GM12875 (cell line): ENCODE data around the gene PAK5.

Experiments used
- H3K4me3 ChIP-seq: one replicate; pipeline ENCODE4 v1.5.1; 2011; ENCODE audit warnings: low read depth, low read length, control low read depth
- TF ChIP-seq, protein P1 (sequence below): IDR thresholded peaks from 2 replicates; pipeline ENCODE4 v1.5.1; 2011; ENCODE audit warnings: low read depth, mild to moderate bottlenecking, control low read depth, inconsistent platforms, low read length, moderate library complexity, borderline replicate concordance; ENCODE audit not compliant: insufficient read depth

PAK5 gene

DNA sequence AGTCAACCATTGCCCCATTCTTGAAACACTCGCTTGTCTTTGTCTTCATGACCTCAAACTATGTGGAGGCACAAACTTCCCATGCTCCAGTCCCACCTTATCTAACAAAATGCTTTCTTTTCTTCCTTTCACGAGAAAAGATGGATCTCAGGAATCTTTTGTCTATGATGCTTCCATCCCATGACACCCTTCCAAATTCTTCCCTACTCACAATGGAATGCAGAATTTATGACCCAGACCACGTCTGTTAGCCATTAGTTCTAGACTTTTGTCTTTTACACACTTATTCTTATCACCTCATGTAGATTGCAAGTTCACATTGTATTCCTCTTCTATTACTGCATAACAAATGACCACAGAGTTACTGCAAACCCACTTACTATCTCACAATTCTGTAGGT is 348.7 kb downstream of the PAK5 start:
- TF ChIP-seq, protein P1, sequence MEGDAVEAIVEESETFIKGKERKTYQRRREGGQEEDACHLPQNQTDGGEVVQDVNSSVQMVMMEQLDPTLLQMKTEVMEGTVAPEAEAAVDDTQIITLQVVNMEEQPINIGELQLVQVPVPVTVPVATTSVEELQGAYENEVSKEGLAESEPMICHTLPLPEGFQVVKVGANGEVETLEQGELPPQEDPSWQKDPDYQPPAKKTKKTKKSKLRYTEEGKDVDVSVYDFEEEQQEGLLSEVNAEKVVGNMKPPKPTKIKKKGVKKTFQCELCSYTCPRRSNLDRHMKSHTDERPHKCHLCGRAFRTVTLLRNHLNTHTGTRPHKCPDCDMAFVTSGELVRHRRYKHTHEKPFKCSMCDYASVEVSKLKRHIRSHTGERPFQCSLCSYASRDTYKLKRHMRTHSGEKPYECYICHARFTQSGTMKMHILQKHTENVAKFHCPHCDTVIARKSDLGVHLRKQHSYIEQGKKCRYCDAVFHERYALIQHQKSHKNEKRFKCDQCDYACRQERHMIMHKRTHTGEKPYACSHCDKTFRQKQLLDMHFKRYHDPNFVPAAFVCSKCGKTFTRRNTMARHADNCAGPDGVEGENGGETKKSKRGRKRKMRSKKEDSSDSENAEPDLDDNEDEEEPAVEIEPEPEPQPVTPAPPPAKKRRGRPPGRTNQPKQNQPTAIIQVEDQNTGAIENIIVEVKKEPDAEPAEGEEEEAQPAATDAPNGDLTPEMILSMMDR: no peak
- H3K4me3 ChIP-seq: no peak overlapping the region

DNA sequence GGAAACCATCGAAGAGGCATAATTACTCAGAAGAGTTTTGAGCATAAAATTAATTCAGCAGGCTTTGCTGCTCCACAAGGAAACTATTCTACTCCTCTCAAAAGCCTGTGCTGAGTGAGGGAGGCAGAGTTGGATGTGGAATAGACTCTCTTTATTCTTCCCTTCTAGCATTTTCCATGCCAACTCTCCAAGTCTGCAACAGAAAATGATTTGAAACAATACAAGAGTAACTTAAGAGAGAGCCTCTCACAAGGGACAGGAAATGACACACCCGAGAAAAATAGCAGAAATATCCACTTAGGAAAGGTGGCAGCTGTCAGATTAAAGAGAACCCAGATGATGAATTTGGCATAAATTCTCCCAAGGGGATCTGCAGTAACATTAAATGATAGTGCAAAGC is 350.8 kb downstream of the PAK5 start:
- TF ChIP-seq, protein P1: no peak
- no peak overlapping the region for H3K4me3 ChIP-seq
